DND-41 (cell line): ENCODE results near the gene ST6GALNAC5.

ENCODE experiments used
- CTCF ChIP-seq: IDR thresholded peaks from 2 replicates; pipeline ENCODE4 v1.5.1; 2012; ENCODE audit warnings: borderline replicate concordance, low read length, moderate library complexity, mild to moderate bottlenecking; ENCODE audit not compliant: poor library complexity, severe bottlenecking; ENCODE audit errors: extremely low read depth
- EZH2 ChIP-seq: IDR thresholded peaks from 3 replicates; pipeline ENCODE4 v1.6.1; 2012; ENCODE audit warnings: borderline replicate concordance, low read depth, mild to moderate bottlenecking, moderate library complexity, low read length, inconsistent platforms; ENCODE audit not compliant: severe bottlenecking

DNA sequence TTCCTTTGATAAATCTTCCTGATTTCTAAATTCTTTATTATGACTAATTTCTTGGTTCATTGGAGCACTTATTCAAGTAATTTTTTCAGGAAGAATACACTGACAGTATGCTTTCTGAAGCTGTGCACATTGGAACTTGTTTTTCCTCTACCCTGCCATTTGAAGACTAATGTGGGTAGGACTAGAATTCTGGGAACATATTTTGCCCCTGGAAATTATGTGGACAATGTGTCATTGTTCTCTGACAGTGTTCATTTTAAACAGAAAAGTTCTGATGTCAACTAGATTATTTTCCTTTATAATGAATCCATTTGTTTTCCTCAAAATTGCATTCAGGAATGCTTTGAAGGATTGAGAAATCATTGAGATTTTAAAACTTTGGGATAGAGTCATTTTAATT, 34.8 kb upstream of the ST6GALNAC5 start:
- no peak for TF ChIP-seq CTCF
- no peak for TF ChIP-seq EZH2
